Stomach (tissue), 9 donors: Measurements from ENCODE around the gene FRYL. TPM values are rescaled to one million over a fixed set of nuclear protein-coding genes. Genes with fewer than 3 reads are reported as not detected.
A peak's percentile ranks its signal among the peaks of the same experiment; 100 is the strongest.

Source experiments
- DNase-seq, 2 donors: peaks; one replicate each; pipeline versions ENCODE4 v3.0.0 to v3.0.0-alpha.2; 2013 to 2019
- H3K27ac ChIP-seq, 5 donors: fragments of 200-600 bp in 4 of 5; sonication (generic) in 4 of 5; one replicate each; pipeline ENCODE4 v1.5.1; 2013 to 2019; ENCODE audit warnings: mild to moderate bottlenecking in 1 of 5, moderate library complexity in 1 of 5
- H3K27me3 ChIP-seq, 3 donors: fragments of 200-600 bp; sonication (generic); one replicate each; pipeline ENCODE4 v1.5.1; 2017 to 2019; ENCODE audit warnings: mixed run types in 1 of 3
- H3K36me3 ChIP-seq, 4 donors: fragments of 200-600 bp; sonication (generic); 1 replicate in 3 of 4; 2 replicates in 1 of 4; pipeline ENCODE4 v1.5.1; 2016 to 2019
- H3K4me1 ChIP-seq, 4 donors: fragments of 200-600 bp; sonication (generic); one replicate each; pipeline ENCODE4 v1.5.1; 2016 to 2019
- H3K4me3 ChIP-seq, 4 donors: fragments of 200-600 bp; sonication (generic) in 3 of 4; one replicate each; pipeline ENCODE4 v1.5.1; 2016 to 2019; ENCODE audit warnings: mild to moderate bottlenecking in 1 of 4
- H3K9me3 ChIP-seq, 4 donors: fragments of 200-600 bp; sonication (generic); one replicate each; pipeline ENCODE4 v1.5.1; 2016 to 2019
- CTCF ChIP-seq, 7 experiments: fragments of 450-650 bp in 4 of 7; fragments of 200-600 bp in 3 of 7; sonication (generic) in 3 of 7; IDR thresholded peaks; one replicate each; pipeline ENCODE4 v1.5.1; 2016 to 2019; ENCODE audit warnings: antibody characterized with exemption in 7 of 7, control low read depth in 2 of 7, mild to moderate bottlenecking in 1 of 7
- EP300 ChIP-seq: sonication (generic); formaldehyde crosslinking; IDR thresholded peaks from one replicate; pipeline ENCODE4 v1.6.1; 2017; ENCODE audit warnings: antibody characterized with exemption
- POLR2A ChIP-seq, 4 donors: fragments of 450-650 bp; IDR thresholded peaks; one replicate each; pipeline ENCODE4 v1.6.1; 2016; ENCODE audit warnings: antibody characterized with exemption in 4 of 4, control low read depth in 2 of 4, mild to moderate bottlenecking in 1 of 4, moderate library complexity in 1 of 4
- POLR2AphosphoS5 ChIP-seq, 3 donors: sonication (generic); formaldehyde crosslinking; IDR thresholded peaks; one replicate each; pipeline ENCODE4 v1.6.1; 2016; ENCODE audit warnings: antibody characterized with exemption in 3 of 3
- WGBS, 5 donors: extraction: QIAGEN DNeasy Blood & Tissue Kit in 3 of 5; methylation state at CpG; one replicate each; pipeline versions ENCODE4 v1.1.5 to v1.1.7; 2013 to 2018; 5-methylcytosine and 5-hydroxymethylcytosine counted together
- intact Hi-C: fragments of 100-400 bp; cut with DNase I; formaldehyde crosslinking; loops from one replicate; pipeline ENCODE4 v1.15.1; 2023; ENCODE audit warnings: low total_unique reads
- polyA plus RNA-seq, 3 donors: library from polyadenylated mRNA; stranded (reverse); fragments of 200-250 nt; gene quantifications; one replicate each; pipeline ENCODE4 v1.2.3, GENCODE V29; 2013
- total RNA-seq, 5 donors: library from RNA; depleted of rRNA; stranded (reverse); fragments of >200 nt; gene quantifications; one replicate each; pipeline versions ENCODE4 v1.1.0 to v1.2.3, GENCODE V29; 2014 to 2016
- donor health status: healthy with polysubstance abuse.
- donor health status: Bipolar disorder and iron deficiency.
- donor health status: healthy.

Gene FRYL
- total and polyA plus RNA-seq, 8 donors = 6.4 to 697 (median 67.0) TPM

- no peaks in the 10 kb centered on the region for H3K27me3 ChIP-seq
- no peak overlapping the region for H3K27ac ChIP-seq
- no peaks in the 10 kb centered on the region for H3K4me1 ChIP-seq
- no peaks in the 10 kb centered on the region for H3K36me3 ChIP-seq
- H3K9me3 ChIP-seq = no peaks in the 10 kb centered on the region
- DNase-seq = no peak
- intact Hi-C loops = no loop called here
- no peak for TF ChIP-seq POLR2A (IDR thresholded peaks at IDR 0.05)
- no peak for TF ChIP-seq CTCF (IDR thresholded peaks at IDR 0.05)
- TF ChIP-seq POLR2AphosphoS5 (IDR thresholded peaks at IDR 0.05) = no peak
- no peak for TF ChIP-seq EP300
- no peak overlapping the region for H3K4me3 ChIP-seq
Measured at GRCh38 chr4:48790561-48790960, 10.5 kb upstream of the FRYL start.

- H3K4me1 ChIP-seq = no peaks in the 10 kb centered on the region
- no peak overlapping the region for H3K4me3 ChIP-seq
- intact Hi-C loops = no loop called here
- H3K27me3 ChIP-seq = no peaks in the 10 kb centered on the region
- H3K36me3 ChIP-seq = no peaks in the 10 kb centered on the region
- DNase-seq = peak in 1 of 2 donors; percentile 52
- WGBS, 5 donors = 63 to 86% (median 69%) methylated on average over 1 of the region's 1 CpG
- no peak overlapping the region for H3K27ac ChIP-seq
- H3K9me3 ChIP-seq = no peaks in the 10 kb centered on the region
- TF ChIP-seq POLR2A (IDR thresholded peaks at IDR 0.05) (no peak), EP300 (no peak), POLR2AphosphoS5 (IDR thresholded peaks at IDR 0.05) (no peak), CTCF (IDR thresholded peaks at IDR 0.05) (no peak)
Measured at GRCh38 chr4:48787056-48787455, 7.0 kb upstream of the FRYL start.

- Histone ChIP-seq H3K4me1 (peaks cover 0 to under 1% (median 0%) of the 10 kb centered on the region in 4 donors), H3K27me3 (no peaks in the 10 kb centered on the region), H3K9me3 (no peaks in the 10 kb centered on the region), H3K36me3 (no peaks in the 10 kb centered on the region), H3K4me3 (no peak overlapping the region), H3K27ac (no peak overlapping the region)
- WGBS, 5 donors = 85 to 95% (median 93%) methylated on average over 2 of the region's 2 CpGs
- intact Hi-C loops = no loop called here
- no peak for DNase-seq
- TF ChIP-seq POLR2AphosphoS5 (IDR thresholded peaks at IDR 0.05) = no peak
- no peak for TF ChIP-seq POLR2A (IDR thresholded peaks at IDR 0.05)
- no peak for TF ChIP-seq CTCF (IDR thresholded peaks at IDR 0.05)
- TF ChIP-seq EP300 = no peak
Measured at GRCh38 chr4:48786549-48786948, 6.5 kb upstream of the FRYL start.

GRCh38 chr4:48785302-48785701 lies 5.2 kb upstream of the FRYL start:
- Histone ChIP-seq H3K27ac (no peak overlapping the region), H3K4me1 (peaks cover 0 to 9% (median 3%) of the 10 kb centered on the region in 4 donors), H3K4me3 (no peak overlapping the region), H3K27me3 (no peaks in the 10 kb centered on the region), H3K36me3 (no peaks in the 10 kb centered on the region), H3K9me3 (no peaks in the 10 kb centered on the region)
- intact Hi-C loops = no loop called here
- no peak for DNase-seq
- TF ChIP-seq CTCF (IDR thresholded peaks at IDR 0.05) (no peak), EP300 (no peak), POLR2AphosphoS5 (IDR thresholded peaks at IDR 0.05) (no peak), POLR2A (IDR thresholded peaks at IDR 0.05) (no peak)
